Neutrophil (primary cell): Measurements from ENCODE around the gene MLLT10.

Experiments
- H3K27ac ChIP-seq: fragments of 200-600 bp; sonication (generic); 2 replicates; pipeline ENCODE4 v1.5.1; 2016; ENCODE audit warnings: mild to moderate bottlenecking, moderate library complexity
- H3K27me3 ChIP-seq: fragments of 200-600 bp; sonication (generic); 2 replicates; pipeline ENCODE4 v1.6.0; 2016; ENCODE audit warnings: mild to moderate bottlenecking
- H3K36me3 ChIP-seq: fragments of 200-600 bp; sonication (generic); 2 replicates; pipeline ENCODE4 v1.5.1; 2017
- H3K4me1 ChIP-seq, 2 experiments: fragments of 200-600 bp in 1 of 2; sonication (generic) in 1 of 2; 1 replicate in 1 of 2; 2 replicates in 1 of 2; pipeline versions ENCODE4 v1.5.1 to v1.6.1; 2013 to 2016; ENCODE audit warnings: low read depth in 1 of 2, low read length in 1 of 2, mild to moderate bottlenecking in 1 of 2, moderate library complexity in 1 of 2; ENCODE audit not compliant: control insufficient read depth in 1 of 2, insufficient read depth in 1 of 2
- H3K4me3 ChIP-seq, 2 experiments: fragments of 200-600 bp in 1 of 2; sonication (generic) in 1 of 2; 1 replicate in 1 of 2; 2 replicates in 1 of 2; pipeline ENCODE4 v1.5.1; 2013 to 2016; ENCODE audit warnings: low read depth in 1 of 2, low read length in 1 of 2, mild to moderate bottlenecking in 1 of 2, moderate library complexity in 1 of 2
- H3K9me3 ChIP-seq: fragments of 200-600 bp; sonication (generic); 2 replicates; pipeline ENCODE4 v1.5.1; 2016
- CTCF ChIP-seq: fragments of 200-600 bp; sonication (generic); IDR thresholded peaks from 2 replicates; pipeline ENCODE4 v1.5.1; 2016; ENCODE audit warnings: antibody characterized with exemption

MLLT10 gene

GRCh38 chr10:21637795-21638194 lies 103.8 kb downstream of the MLLT10 start:
- no peaks in the 10 kb centered on the region for H3K9me3 ChIP-seq
- no peak for TF ChIP-seq CTCF
- no peak overlapping the region for H3K27ac ChIP-seq
- peaks cover 0 to 16% of the 10 kb centered on the region in 2 experiments for H3K4me1 ChIP-seq
- H3K27me3 ChIP-seq: no peaks in the 10 kb centered on the region
- H3K36me3 ChIP-seq: peaks cover 10% of the 10 kb centered on the region
- no peak overlapping the region for H3K4me3 ChIP-seq

GRCh38 chr10:21638681-21639080 lies 104.6 kb downstream of the MLLT10 start:
- Histone ChIP-seq H3K36me3 (peaks cover 10% of the 10 kb centered on the region), H3K9me3 (no peaks in the 10 kb centered on the region), H3K4me3 (no peak overlapping the region), H3K4me1 (peaks cover 0 to 16% of the 10 kb centered on the region in 2 experiments), H3K27ac (no peak overlapping the region), H3K27me3 (no peaks in the 10 kb centered on the region)
- TF ChIP-seq CTCF: no peak

DNA sequence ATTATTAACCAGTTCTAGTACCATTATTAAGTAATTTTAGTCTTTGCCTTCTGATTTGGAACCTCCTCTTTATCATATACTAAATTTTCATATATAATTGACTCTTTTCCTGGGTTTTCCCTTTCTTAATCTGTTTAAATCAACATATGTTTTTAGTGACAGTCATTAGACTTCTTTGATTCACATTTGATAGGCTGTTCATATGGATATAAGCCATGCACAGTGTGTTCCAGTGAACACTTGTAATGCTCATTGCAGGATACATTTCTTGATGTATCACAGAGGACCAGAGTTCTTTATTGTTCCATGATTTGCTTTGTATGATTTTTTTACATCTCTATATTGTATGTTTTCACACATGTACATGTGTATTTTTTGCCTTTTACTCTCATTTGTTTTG lies 114.0 kb downstream of the MLLT10 start:
- H3K27me3 ChIP-seq: no peaks in the 10 kb centered on the region
- H3K36me3 ChIP-seq: no peaks in the 10 kb centered on the region
- H3K4me3 ChIP-seq: no peak overlapping the region
- H3K4me1 ChIP-seq: peaks cover 10 to 17% of the 10 kb centered on the region in 2 experiments
- no peaks in the 10 kb centered on the region for H3K9me3 ChIP-seq
- no peak for TF ChIP-seq CTCF
- no peak overlapping the region for H3K27ac ChIP-seq

DNA sequence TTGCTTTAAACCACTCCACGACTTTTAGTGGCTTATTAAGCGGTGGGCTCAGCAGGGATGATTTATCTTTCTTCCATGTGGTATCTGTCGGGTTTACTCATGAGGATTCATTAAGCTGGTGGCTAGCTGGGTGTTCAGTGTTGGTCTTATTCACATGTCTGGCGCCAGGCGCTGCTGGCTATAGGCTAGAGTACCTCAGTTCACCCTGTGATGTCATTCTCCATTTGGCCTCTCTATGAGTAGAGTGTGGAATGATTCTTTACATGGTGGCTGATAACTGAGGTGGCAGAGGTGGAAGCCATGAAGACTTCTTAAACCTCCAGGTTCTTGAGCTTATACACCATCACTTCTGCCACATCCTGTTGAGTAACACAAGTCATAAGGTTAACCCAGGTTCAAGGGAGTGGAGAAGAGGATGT lies 115.4 kb downstream of the MLLT10 start:
- no peaks in the 10 kb centered on the region for H3K27me3 ChIP-seq
- H3K36me3 ChIP-seq: no peaks in the 10 kb centered on the region
- TF ChIP-seq CTCF: no peak
- no peaks in the 10 kb centered on the region for H3K9me3 ChIP-seq
- H3K27ac ChIP-seq: peak overlapping the region; percentile 15
- no peak overlapping the region for H3K4me3 ChIP-seq
- peaks cover 10 to 17% of the 10 kb centered on the region in 2 experiments for H3K4me1 ChIP-seq

- no peak overlapping the region for H3K27ac ChIP-seq
- no peaks in the 10 kb centered on the region for H3K9me3 ChIP-seq
- no peaks in the 10 kb centered on the region for H3K36me3 ChIP-seq
- no peak for TF ChIP-seq CTCF
- H3K27me3 ChIP-seq: no peaks in the 10 kb centered on the region
- H3K4me3 ChIP-seq: no peak overlapping the region
- peaks cover 10 to 17% of the 10 kb centered on the region in 2 experiments for H3K4me1 ChIP-seq
These were observed 116.3 kb downstream of the MLLT10 start for GRCh38 chr10:21650353-21650752.

- TF ChIP-seq CTCF: no peak
- Histone ChIP-seq H3K36me3 (no peaks in the 10 kb centered on the region), H3K27ac (no peak overlapping the region)
These were observed 121.2 kb downstream of the MLLT10 start for GRCh38 chr10:21655236-21655635.

More at GRCh38 chr10:21655236-21655635, 121.2 kb downstream of the MLLT10 start:
- no peaks in the 10 kb centered on the region for H3K27me3 ChIP-seq
- no peaks in the 10 kb centered on the region for H3K9me3 ChIP-seq
- H3K4me3 ChIP-seq: no peak overlapping the region
- peaks cover 0 to 2% of the 10 kb centered on the region in 2 experiments for H3K4me1 ChIP-seq
